Lung (tissue), 12 donors: ENCODE measurements around the gene DEAF1. TPM values are rescaled to one million over a fixed set of nuclear protein-coding genes. Genes with fewer than 3 reads are reported as not detected.

Source experiments
- ATAC-seq: fragments of 200-7000 bp; cut with Tn5 transposase; one replicate; pipeline ENCODE4 v1.9.1; 2020; ENCODE audit warnings: moderate number of reproducible peaks; ENCODE audit not compliant: insufficient read depth, low FRiP score
- DNase-seq, 3 donors: peaks; one replicate each; pipeline ENCODE4 v3.0.0-alpha.2; 2013 to 2017
- H3K27ac ChIP-seq, 2 donors: one replicate each; pipeline ENCODE4 v1.5.1; 2013; ENCODE audit warnings: mild to moderate bottlenecking in 2 of 2, moderate library complexity in 2 of 2, control low read depth in 1 of 2, inconsistent platforms in 1 of 2, low read depth in 1 of 2, low read length in 1 of 2
- H3K27me3 ChIP-seq, 3 donors: one replicate each; pipeline ENCODE4 v1.5.1; 2013; ENCODE audit warnings: low read length in 2 of 3; ENCODE audit not compliant: control insufficient read depth in 3 of 3, insufficient read depth in 3 of 3
- H3K36me3 ChIP-seq, 4 donors: one replicate each; pipeline ENCODE4 v1.5.1; 2013; ENCODE audit warnings: low read length in 4 of 4, mild to moderate bottlenecking in 1 of 4, moderate library complexity in 1 of 4; ENCODE audit not compliant: control insufficient read depth in 4 of 4, insufficient read depth in 4 of 4
- H3K4me1 ChIP-seq, 5 donors: one replicate each; pipeline ENCODE4 v1.5.1; 2013; ENCODE audit warnings: low read length in 5 of 5, mild to moderate bottlenecking in 2 of 5, moderate library complexity in 1 of 5; ENCODE audit not compliant: control insufficient read depth in 5 of 5, insufficient read depth in 5 of 5
- H3K4me3 ChIP-seq: one replicate; pipeline ENCODE4 v1.5.1; 2013; ENCODE audit warnings: mild to moderate bottlenecking, control low read depth, moderate library complexity
- H3K9ac ChIP-seq, 2 donors: one replicate each; pipeline ENCODE4 v1.5.1; 2013; ENCODE audit warnings: low read length in 2 of 2, control low read depth in 1 of 2; ENCODE audit not compliant: insufficient read depth in 1 of 2
- H3K9me3 ChIP-seq, 4 donors: one replicate each; pipeline ENCODE4 v1.5.1; 2013; ENCODE audit warnings: low read length in 3 of 4, mild to moderate bottlenecking in 1 of 4, moderate library complexity in 1 of 4; ENCODE audit not compliant: control insufficient read depth in 4 of 4, insufficient read depth in 3 of 4
- WGBS, 2 donors: extraction: QIAGEN DNeasy Blood & Tissue Kit; methylation state at CpG; one replicate each; pipeline ENCODE4 v1.1.7; 2013; 5-methylcytosine and 5-hydroxymethylcytosine counted together
- polyA plus RNA-seq, 2 donors: library from polyadenylated mRNA; stranded (reverse); fragments of 200-250 nt; gene quantifications; one replicate each; pipeline ENCODE4 v1.2.1, GENCODE V29; 2013
- total RNA-seq, 2 donors: library from RNA; depleted of rRNA in 1 of 2; stranded (reverse); fragments of >200 nt in 1 of 2; gene quantifications; one replicate each; pipeline ENCODE4 v1.2.1, GENCODE V29; 2014 to 2021
- TF ChIP-seq, protein P1 (sequence below): IDR thresholded peaks from 2 replicates; pipeline ENCODE4 v1.5.1; 2012; ENCODE audit warnings: mild to moderate bottlenecking; ENCODE audit errors: control extremely low read depth, extremely low read depth
- donor health status: control.
- donor health status: control.
- donor health status: Bipolar disorder and iron deficiency.
- donor health status: healthy.
- donor health status: DM: yes; HTN: yes; CAD: no.

Gene DEAF1
- total and polyA plus RNA-seq, 4 donors: 18.5 to 33.1 (median 22.3) TPM

DNA sequence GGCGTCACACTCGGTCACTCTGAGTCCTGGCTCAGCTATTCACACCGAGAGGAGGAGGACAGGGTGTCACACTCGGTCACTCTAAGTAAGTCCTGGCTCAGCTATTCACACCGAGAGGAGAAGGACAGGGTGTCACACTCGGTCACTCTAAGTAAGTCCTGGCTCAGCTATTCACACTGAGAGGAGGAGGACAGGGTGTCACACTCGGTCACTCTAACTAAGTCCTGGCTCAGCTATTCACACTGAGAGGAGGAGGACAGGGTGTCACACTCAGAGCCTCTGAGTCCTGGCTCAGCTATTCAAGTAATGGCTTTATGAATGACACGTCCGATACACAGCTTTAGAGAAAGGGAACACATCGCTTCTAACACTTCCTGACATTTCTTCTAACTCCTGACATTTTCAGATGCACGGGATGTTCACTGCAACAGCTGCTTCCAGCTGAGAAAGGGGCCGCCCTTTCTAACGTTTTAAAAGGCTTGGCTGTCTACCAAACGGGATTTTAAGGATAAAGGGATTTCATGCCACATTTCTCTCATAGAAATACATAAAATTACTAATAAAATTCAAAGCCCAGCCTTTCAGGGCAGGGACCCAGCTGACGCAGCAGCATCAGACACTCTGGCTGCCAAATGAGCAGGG is 29.8 kb downstream of the DEAF1 start:
- no peak for ATAC-seq

DNA sequence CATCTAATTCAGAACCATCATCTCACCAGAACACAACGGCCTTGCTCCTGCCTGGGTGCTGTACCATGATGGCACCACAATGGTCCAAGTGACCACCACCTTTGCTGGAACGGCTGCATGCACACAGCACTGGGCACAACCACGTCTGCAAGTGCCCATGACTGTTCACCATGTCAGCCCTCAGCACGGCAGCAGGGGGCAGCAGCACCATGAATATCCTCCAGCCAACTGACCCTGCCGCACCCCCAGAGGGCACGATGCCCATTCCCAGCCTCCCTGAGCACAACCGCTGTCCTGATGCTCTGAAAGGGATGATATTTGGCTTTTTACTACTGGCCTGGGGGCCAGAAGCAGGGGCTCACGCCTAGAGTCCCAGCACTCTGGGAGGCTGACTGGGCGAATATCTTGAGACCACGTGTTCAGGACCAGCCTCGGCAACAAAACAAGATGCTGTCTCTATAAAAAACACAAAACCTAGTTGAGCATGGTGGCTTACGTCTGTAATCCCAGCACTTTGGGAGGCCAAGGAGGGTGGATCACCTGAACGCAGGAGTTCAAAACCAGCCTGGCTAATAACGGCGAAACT is 32.2 kb downstream of the DEAF1 start:
- Histone ChIP-seq H3K27ac (no peak overlapping the region), H3K36me3 (peaks cover 0 to 30% (median 7%) of the 10 kb centered on the region in 4 donors), H3K9ac (no peak overlapping the region), H3K9me3 (no peaks in the 10 kb centered on the region), H3K4me3 (no peak overlapping the region), H3K27me3 (no peaks in the 10 kb centered on the region), H3K4me1 (peaks cover 0 to 7% (median 0%) of the 10 kb centered on the region in 5 donors)
- TF ChIP-seq, protein P1, sequence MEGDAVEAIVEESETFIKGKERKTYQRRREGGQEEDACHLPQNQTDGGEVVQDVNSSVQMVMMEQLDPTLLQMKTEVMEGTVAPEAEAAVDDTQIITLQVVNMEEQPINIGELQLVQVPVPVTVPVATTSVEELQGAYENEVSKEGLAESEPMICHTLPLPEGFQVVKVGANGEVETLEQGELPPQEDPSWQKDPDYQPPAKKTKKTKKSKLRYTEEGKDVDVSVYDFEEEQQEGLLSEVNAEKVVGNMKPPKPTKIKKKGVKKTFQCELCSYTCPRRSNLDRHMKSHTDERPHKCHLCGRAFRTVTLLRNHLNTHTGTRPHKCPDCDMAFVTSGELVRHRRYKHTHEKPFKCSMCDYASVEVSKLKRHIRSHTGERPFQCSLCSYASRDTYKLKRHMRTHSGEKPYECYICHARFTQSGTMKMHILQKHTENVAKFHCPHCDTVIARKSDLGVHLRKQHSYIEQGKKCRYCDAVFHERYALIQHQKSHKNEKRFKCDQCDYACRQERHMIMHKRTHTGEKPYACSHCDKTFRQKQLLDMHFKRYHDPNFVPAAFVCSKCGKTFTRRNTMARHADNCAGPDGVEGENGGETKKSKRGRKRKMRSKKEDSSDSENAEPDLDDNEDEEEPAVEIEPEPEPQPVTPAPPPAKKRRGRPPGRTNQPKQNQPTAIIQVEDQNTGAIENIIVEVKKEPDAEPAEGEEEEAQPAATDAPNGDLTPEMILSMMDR: peak; percentile 49
- DNase-seq (peak; percentile 50 to 54 (median 52)), ATAC-seq (peak; percentile 69)
- WGBS, 2 donors: 63 to 68% methylated on average over 15 of the region's 15 CpGs

More for the DNA sequence above, 29.8 kb downstream of the DEAF1 start:
- no peaks in the 10 kb centered on the region for H3K27me3 ChIP-seq
- DNase-seq: peak in 2 of 3 donors; percentile 48 to 65
- WGBS, 2 donors: 89 to 93% methylated on average over 14 to 15 of the region's 15 CpGs
- H3K4me3 ChIP-seq: no peak overlapping the region
- H3K9me3 ChIP-seq: no peaks in the 10 kb centered on the region
- peaks cover 0 to 18% (median 3%) of the 10 kb centered on the region in 4 donors for H3K36me3 ChIP-seq
- peaks cover 0 to 7% (median 0%) of the 10 kb centered on the region in 5 donors for H3K4me1 ChIP-seq
- H3K27ac ChIP-seq: no peak overlapping the region
- TF ChIP-seq, protein P1: no peak
- no peak overlapping the region for H3K9ac ChIP-seq

DNA sequence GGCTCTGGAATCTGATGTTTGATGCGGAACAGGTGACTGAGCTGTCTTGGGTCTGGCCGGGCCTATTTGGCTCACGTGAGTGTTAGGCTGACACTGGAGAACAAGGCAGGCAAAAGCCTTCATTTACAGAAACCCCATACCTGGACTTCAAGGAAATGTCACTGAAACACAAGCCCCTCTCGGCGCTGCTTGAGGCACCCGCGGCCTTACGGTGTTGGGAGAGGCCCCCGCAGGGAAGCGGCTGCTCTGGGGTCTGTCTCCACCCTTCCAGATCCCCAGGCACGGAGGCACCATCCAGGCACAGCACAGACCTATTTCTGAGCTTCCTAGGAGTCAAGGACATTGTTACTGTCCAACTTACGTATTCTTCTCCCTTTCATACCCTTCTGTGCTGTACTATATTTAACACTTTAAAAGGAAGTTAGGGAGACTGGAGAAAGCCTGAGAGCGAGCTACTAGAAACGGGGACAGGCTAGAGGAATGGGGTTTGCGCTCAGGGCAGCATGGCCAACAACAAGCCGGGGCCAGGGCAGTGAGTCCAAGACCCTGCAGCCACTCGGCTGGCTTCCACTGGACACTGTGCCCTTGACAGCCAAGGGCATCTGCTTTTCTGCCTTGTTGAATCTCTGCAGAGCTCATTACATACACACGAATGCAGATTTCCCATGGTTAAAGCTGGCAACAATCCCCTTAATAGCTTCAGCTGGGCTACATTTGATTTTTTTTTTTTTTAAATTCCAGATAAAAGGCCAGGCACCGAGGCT is 34.2 kb downstream of the DEAF1 start:
- Histone ChIP-seq H3K9me3 (no peaks in the 10 kb centered on the region), H3K36me3 (peaks cover 0 to 34% (median 6%) of the 10 kb centered on the region in 4 donors), H3K27ac (no peak overlapping the region), H3K4me1 (peaks cover 0 to 4% (median 0%) of the 10 kb centered on the region in 5 donors), H3K9ac (no peak overlapping the region), H3K27me3 (no peaks in the 10 kb centered on the region), H3K4me3 (no peak overlapping the region)
- ATAC-seq (no peak), DNase-seq (no peak)
- 93 to 94% methylated on average over 19 of the region's 19 CpGs for WGBS, 2 donors
- TF ChIP-seq, protein P1: no peak
